H1 (cell line): ENCODE data around the gene SCO1. TPM values are rescaled to one million over a fixed set of nuclear protein-coding genes. Genes with fewer than 3 reads are reported as not detected.

Source experiments
- CTCF ChIA-PET: fragments of 300-600 bp; sonication (Branson Sonifier 250); formaldehyde crosslinking; loops from one replicate; lab custom pipeline; 2021; ENCODE audit not compliant: partially characterized antibody; lab: Charles Lee
- POLR2A ChIA-PET: fragments of 300-600 bp; sonication (Branson Sonifier 250); formaldehyde crosslinking; loops from one replicate; lab custom pipeline; 2021; ENCODE audit warnings: inconsistent platforms; ENCODE audit not compliant: partially characterized antibody; lab: Charles Lee
- DNase-seq, 2 experiments: peaks; one replicate each; pipeline versions ENCODE4 v3.0.0 to v3.0.0-alpha.2; 2010 to 2022; ENCODE audit warnings: low spot score in 2 of 2, low read depth in 1 of 2, mixed read lengths in 1 of 2
- FAIRE-seq: peaks from 2 replicates; lab custom pipeline; 2011; peaks lifted over from hg19 to GRCh38; lab: Jason Lieb, UNC
- H2AFZ ChIP-seq: 2 replicates; pipeline ENCODE4 v1.8.1; 2012; ENCODE audit warnings: low read length, inconsistent platforms
- H2AK5ac ChIP-seq: 2 replicates; pipeline ENCODE4 v1.6.1; 2013; ENCODE audit warnings: low read depth, low read length
- H2BK120ac ChIP-seq: replicated peaks from 2 replicates; pipeline ENCODE3; 2013; ENCODE audit warnings: low read depth, low read length, inconsistent platforms
- H2BK12ac ChIP-seq: 2 replicates; pipeline ENCODE4 v1.6.1; 2013; ENCODE audit warnings: low read depth, low read length
- H2BK15ac ChIP-seq: 2 replicates; pipeline ENCODE4 v1.6.1; 2013; ENCODE audit warnings: low read length
- H2BK20ac ChIP-seq: 2 replicates; pipeline ENCODE4 v1.6.1; 2013; ENCODE audit warnings: low read length
- H2BK5ac ChIP-seq: 2 replicates; pipeline ENCODE4 v1.6.1; 2013; ENCODE audit warnings: low read depth, low read length
- H3K14ac ChIP-seq: 2 replicates; pipeline ENCODE4 v1.6.1; 2013; ENCODE audit warnings: inconsistent platforms; ENCODE audit not compliant: insufficient read length
- H3K18ac ChIP-seq: 2 replicates; pipeline ENCODE4 v1.6.1; 2013; ENCODE audit warnings: low read length; ENCODE audit errors: extremely low read depth
- H3K23ac ChIP-seq: 2 replicates; pipeline ENCODE4 v1.6.1; 2013; ENCODE audit warnings: inconsistent platforms; ENCODE audit not compliant: insufficient read length
- H3K23me2 ChIP-seq: 2 replicates; pipeline ENCODE4 v1.6.1; 2013; ENCODE audit warnings: low read depth, low read length
- H3K27ac ChIP-seq: 2 replicates; pipeline ENCODE4 v1.6.1; 2011; ENCODE audit warnings: low read depth, low read length, inconsistent platforms
- H3K27me3 ChIP-seq, 4 experiments: replicated peaks in 1 of 4; 1 replicate in 1 of 4; 2 replicates in 3 of 4; pipeline versions ENCODE4 v1.6.1 to v1.8.1; 2011 to 2013; ENCODE audit warnings: low read length in 3 of 4, mild to moderate bottlenecking in 3 of 4, inconsistent platforms in 2 of 4, mixed read lengths in 2 of 4, moderate library complexity in 1 of 4; ENCODE audit not compliant: control insufficient read depth in 3 of 4, insufficient read depth in 3 of 4; ENCODE audit errors: extremely low read depth in 1 of 4
- H3K36me3 ChIP-seq, 4 experiments: 2 replicates each; pipeline versions ENCODE4 v1.6.1 to v1.8.1; 2011 to 2013; ENCODE audit warnings: mild to moderate bottlenecking in 4 of 4, low read length in 3 of 4, moderate library complexity in 2 of 4, control low read depth in 1 of 4, inconsistent platforms in 1 of 4; ENCODE audit not compliant: insufficient read depth in 4 of 4, control insufficient read depth in 2 of 4
- H3K4ac ChIP-seq: replicated peaks from 2 replicates; pipeline ENCODE3; 2013; ENCODE audit warnings: low read length, low read depth, mixed read lengths, inconsistent platforms; ENCODE audit not compliant: insufficient read length
- H3K4me1 ChIP-seq, 4 experiments: replicated peaks in 1 of 4; 1 replicate in 1 of 4; 2 replicates in 3 of 4; pipeline versions ENCODE4 v1.6.1 to v1.8.1; 2011 to 2013; ENCODE audit warnings: low read length in 3 of 4, inconsistent platforms in 2 of 4, mixed read lengths in 1 of 4; ENCODE audit not compliant: insufficient read depth in 4 of 4, control insufficient read depth in 3 of 4
- H3K4me2 ChIP-seq, 2 experiments: 2 replicates each; pipeline versions ENCODE4 v1.6.1 to v1.8.1; 2011 to 2013; ENCODE audit warnings: low read depth in 2 of 2, low read length in 2 of 2, control low read depth in 1 of 2, inconsistent platforms in 1 of 2, mild to moderate bottlenecking in 1 of 2; ENCODE audit not compliant: insufficient read depth in 1 of 2
- H3K4me3 ChIP-seq, 4 experiments: fragments of 200-600, 300-600 bp in 1 of 4; sonication (generic), shearing (Covaris generic), sonication (Bioruptor Twin) in 1 of 4; 2 replicates each; pipeline versions ENCODE4 v1.5.1 to v1.8.1; 2011 to 2016; ENCODE audit warnings: low read length in 4 of 4, low read depth in 3 of 4, control low read depth in 2 of 4, inconsistent platforms in 2 of 4, mild to moderate bottlenecking in 2 of 4, mixed read lengths in 1 of 4, moderate library complexity in 1 of 4; ENCODE audit not compliant: insufficient read depth in 2 of 4; ENCODE audit errors: extremely low read depth in 1 of 4
- H3K56ac ChIP-seq: replicated peaks from 2 replicates; pipeline ENCODE3; 2013; ENCODE audit warnings: low read depth, mild to moderate bottlenecking, mixed read lengths, low read length, inconsistent platforms; ENCODE audit not compliant: insufficient read length
- H3K79me1 ChIP-seq: 2 replicates; pipeline ENCODE4 v1.6.1; 2013; ENCODE audit warnings: low read depth, low read length, control low read depth
- H3K79me2 ChIP-seq, 2 experiments: 2 replicates each; pipeline versions ENCODE4 v1.6.1 to v1.8.1; 2012 to 2013; ENCODE audit warnings: low read length in 2 of 2, mild to moderate bottlenecking in 2 of 2, inconsistent platforms in 1 of 2; ENCODE audit not compliant: insufficient read depth in 2 of 2, control insufficient read depth in 1 of 2
- H3K9ac ChIP-seq, 4 experiments: replicated peaks in 1 of 4; 1 replicate in 1 of 4; 2 replicates in 3 of 4; pipeline versions ENCODE4 v1.6.1 to v1.8.1; 2011 to 2013; ENCODE audit warnings: low read depth in 3 of 4, low read length in 3 of 4, control low read depth in 2 of 4, mild to moderate bottlenecking in 2 of 4, moderate library complexity in 2 of 4, inconsistent platforms in 1 of 4; ENCODE audit errors: extremely low read depth in 1 of 4
- H3K9me3 ChIP-seq, 2 experiments: 2 replicates each; pipeline versions ENCODE4 v1.6.1 to v1.8.1; 2012 to 2013; ENCODE audit warnings: mild to moderate bottlenecking in 2 of 2, moderate library complexity in 2 of 2, control low read depth in 1 of 2, inconsistent platforms in 1 of 2, low read depth in 1 of 2, low read length in 1 of 2, mixed read lengths in 1 of 2; ENCODE audit not compliant: insufficient read depth in 2 of 2
- H4K20me1 ChIP-seq, 2 experiments: replicated peaks in 1 of 2; 2 replicates each; pipeline versions ENCODE3 to v1.8.1; 2011 to 2013; ENCODE audit warnings: inconsistent platforms in 2 of 2, low read length in 2 of 2, mild to moderate bottlenecking in 1 of 2; ENCODE audit not compliant: insufficient read depth in 2 of 2, control insufficient read depth in 1 of 2
- H4K5ac ChIP-seq: 2 replicates; pipeline ENCODE4 v1.6.1; 2013; ENCODE audit warnings: low read length, low read depth, mixed read lengths, inconsistent platforms; ENCODE audit not compliant: insufficient read length
- H4K8ac ChIP-seq: 2 replicates; pipeline ENCODE4 v1.8.0; 2013; ENCODE audit warnings: mild to moderate bottlenecking, moderate library complexity, low read length, inconsistent platforms; ENCODE audit not compliant: insufficient read depth; ENCODE audit errors: extremely low read depth
- H4K91ac ChIP-seq: replicated peaks from 2 replicates; pipeline ENCODE3; 2013; ENCODE audit warnings: low read length, mixed read lengths, inconsistent platforms; ENCODE audit not compliant: insufficient read length
- BACH1 ChIP-seq: IDR thresholded peaks from 2 replicates; pipeline ENCODE4 v1.6.1; 2012; ENCODE audit warnings: low read length, improper control_type of control experiment
- CBX8 ChIP-seq: fragments of 300-800, 300-1000 bp; sonication (generic); IDR thresholded peaks from 2 replicates; pipeline ENCODE4 v1.7.1; 2016; ENCODE audit warnings: low read depth, low read length, borderline replicate concordance
- JUND ChIP-seq: IDR thresholded peaks from 2 replicates; pipeline ENCODE4 v1.6.1; 2011; ENCODE audit warnings: mild to moderate bottlenecking, improper control_type of control experiment, low read length
- SUZ12 ChIP-seq: fragments of 200-600 bp; sonication (generic); IDR thresholded peaks from 2 replicates; pipeline ENCODE4 v1.6.1; 2012; ENCODE audit warnings: mild to moderate bottlenecking, inconsistent platforms, low read length, moderate library complexity, mixed read lengths
- TAF1 ChIP-seq: IDR thresholded peaks from 2 replicates; pipeline ENCODE4 v1.6.1; 2011; ENCODE audit warnings: mild to moderate bottlenecking, low read depth, low read length
- WGBS, 2 experiments: shearing (Covaris generic) in 1 of 2; methylation state at CpG; one replicate each; pipeline versions ENCODE4 v1.1.6 to v1.1.7; 2013 to 2015; ENCODE audit warnings: low lambda C conversion rate in 2 of 2, mixed read lengths in 2 of 2, inconsistent platforms in 1 of 2, low coverage in 1 of 2, missing lambda C conversion rate in 1 of 2; ENCODE audit not compliant: insufficient replicate concordance in 2 of 2, insufficient coverage in 1 of 2, insufficient read length in 1 of 2; ENCODE audit errors: extremely low coverage in 1 of 2, missing lambda C conversion rate in 1 of 2; 5-methylcytosine and 5-hydroxymethylcytosine counted together
- polyA plus RNA-seq, 7 experiments: library from polyadenylated mRNA; depleted of rRNA in 3 of 7; stranded (reverse) in 5 of 7; unstranded in 2 of 7; fragments of >200 nt in 5 of 7; fragments of 200-250 nt in 2 of 7; gene quantifications; 1 replicate in 5 of 7; 2 replicates in 1 of 7; 4 replicates in 1 of 7; pipeline versions ENCODE4 v1.2.1 to v1.2.3, GENCODE V29; 2011 to 2013; ENCODE audit warnings: missing spikeins in 2 of 7, mixed read lengths in 2 of 7
- total RNA-seq: library from RNA; stranded (reverse); fragmentation: NEBNext Ultra II Directional; extraction: Animal tissue kit (Norgen Biotek cat#: 25700); gene quantifications from 2 replicates; pipeline ENCODE4 v1.2.1, GENCODE V29; 2021
- TF ChIP-seq, protein P1 (sequence below): IDR thresholded peaks from 2 replicates; pipeline ENCODE4 v1.6.1; 2012; ENCODE audit warnings: inconsistent platforms
- TF ChIP-seq, protein P2 (sequence below), 3 experiments: IDR thresholded peaks; 1 replicate in 2 of 3; 2 replicates in 1 of 3; pipeline versions ENCODE4 v1.5.1 to v1.6.1; 2011; ENCODE audit warnings: low read length in 3 of 3, mild to moderate bottlenecking in 3 of 3, inconsistent platforms in 2 of 3, low read depth in 1 of 3, moderate library complexity in 1 of 3; ENCODE audit not compliant: insufficient read depth in 1 of 3; ENCODE audit errors: control extremely low read depth in 1 of 3

The SCO1 gene
- total and polyA plus RNA-seq, 2 of the 8 experiments (the other 6 are each of a cell fraction or from before 2014, with no cell fraction given) = 18.7 to 61.8 TPM

DNA sequence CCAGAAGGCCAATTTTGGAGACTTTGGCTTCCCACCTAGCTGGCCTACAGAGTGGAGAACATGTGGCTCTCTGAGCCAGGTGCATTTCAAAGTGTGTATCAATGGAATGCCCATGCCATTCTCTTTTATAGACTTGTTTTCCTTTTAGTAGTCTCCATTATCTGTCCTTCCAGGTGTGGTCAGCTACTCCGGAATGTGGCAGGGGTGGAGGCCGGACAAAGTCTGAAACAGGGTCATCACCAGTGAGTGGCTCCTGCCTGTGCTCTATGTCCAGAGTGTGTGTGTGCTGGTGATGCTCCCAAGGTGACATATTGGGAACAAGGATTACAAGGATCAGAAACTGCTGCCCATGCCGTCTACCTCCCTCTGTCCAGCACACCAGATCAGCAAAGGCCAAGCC, 36.3 kb upstream of the SCO1 start:
- no peak overlapping the region for H2BK12ac ChIP-seq
- no peak overlapping the region for H3K27ac ChIP-seq
- no peak for TF ChIP-seq BACH1
- TF ChIP-seq CBX8 = no peak
- TF ChIP-seq, protein P1, sequence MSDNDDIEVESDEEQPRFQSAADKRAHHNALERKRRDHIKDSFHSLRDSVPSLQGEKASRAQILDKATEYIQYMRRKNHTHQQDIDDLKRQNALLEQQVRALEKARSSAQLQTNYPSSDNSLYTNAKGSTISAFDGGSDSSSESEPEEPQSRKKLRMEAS = no peak
- TF ChIP-seq TAF1 = no peak
- TF ChIP-seq JUND = no peak
- TF ChIP-seq SUZ12 = no peak
- TF ChIP-seq, protein P2, sequence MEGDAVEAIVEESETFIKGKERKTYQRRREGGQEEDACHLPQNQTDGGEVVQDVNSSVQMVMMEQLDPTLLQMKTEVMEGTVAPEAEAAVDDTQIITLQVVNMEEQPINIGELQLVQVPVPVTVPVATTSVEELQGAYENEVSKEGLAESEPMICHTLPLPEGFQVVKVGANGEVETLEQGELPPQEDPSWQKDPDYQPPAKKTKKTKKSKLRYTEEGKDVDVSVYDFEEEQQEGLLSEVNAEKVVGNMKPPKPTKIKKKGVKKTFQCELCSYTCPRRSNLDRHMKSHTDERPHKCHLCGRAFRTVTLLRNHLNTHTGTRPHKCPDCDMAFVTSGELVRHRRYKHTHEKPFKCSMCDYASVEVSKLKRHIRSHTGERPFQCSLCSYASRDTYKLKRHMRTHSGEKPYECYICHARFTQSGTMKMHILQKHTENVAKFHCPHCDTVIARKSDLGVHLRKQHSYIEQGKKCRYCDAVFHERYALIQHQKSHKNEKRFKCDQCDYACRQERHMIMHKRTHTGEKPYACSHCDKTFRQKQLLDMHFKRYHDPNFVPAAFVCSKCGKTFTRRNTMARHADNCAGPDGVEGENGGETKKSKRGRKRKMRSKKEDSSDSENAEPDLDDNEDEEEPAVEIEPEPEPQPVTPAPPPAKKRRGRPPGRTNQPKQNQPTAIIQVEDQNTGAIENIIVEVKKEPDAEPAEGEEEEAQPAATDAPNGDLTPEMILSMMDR (IDR thresholded peaks at IDR 0.05; ENCODE audit: control extremely low read depth in 1 of 3, insufficient read depth in 1 of 3, low read depth in 1 of 3, low read length in 3 of 3) = no peak
- H3K18ac ChIP-seq = no peak overlapping the region
- H3K4me2 ChIP-seq = no peak overlapping the region
- 94% methylated on average over 3 of the region's 3 CpGs; no CpG with 5 or more reads in 1 of the 2 experiments for WGBS, 2 experiments
- ChIA-PET CTCF (interaction anchor here (1.2 to 8.1 kb wide), 7 partner anchors 9 to 776 kb away, joined by 3 to 88 read pairs (median 5); no protein-coding TSS in a partner anchor), POLR2A (no interaction called here)
- peaks cover 2% of the 10 kb centered on the region; the same call in 1 of the 2 replicates for H3K23me2 ChIP-seq
- no peaks in the 10 kb centered on the region for H3K27me3 ChIP-seq
- H4K20me1 ChIP-seq = no peaks in the 10 kb centered on the region
- no peak overlapping the region for H3K4me3 ChIP-seq
- peaks cover 0 to 10% (median 3%) of the 10 kb centered on the region in 4 experiments; a peak in 6 of 7 replicates for H3K4me1 ChIP-seq
- H3K4ac ChIP-seq = no peak overlapping the region
- no peak overlapping the region for H3K14ac ChIP-seq
- no peaks in the 10 kb centered on the region for H3K79me1 ChIP-seq
- no peak overlapping the region for H2BK120ac ChIP-seq
- no peak overlapping the region for H2AFZ ChIP-seq
- H2BK15ac ChIP-seq = no peak overlapping the region
- H3K56ac ChIP-seq = no peak overlapping the region
- no peak overlapping the region for H4K91ac ChIP-seq
- no peaks in the 10 kb centered on the region for H3K79me2 ChIP-seq
- no peak overlapping the region for H2BK20ac ChIP-seq
- no peaks in the 10 kb centered on the region for H3K36me3 ChIP-seq
- peak in 1 of 2 experiments; percentile 16 for DNase-seq
- H4K5ac ChIP-seq = no peak overlapping the region
- H2AK5ac ChIP-seq = no peak overlapping the region
- H3K23ac ChIP-seq = no peak overlapping the region
- peaks cover 0 to 2% of the 10 kb centered on the region in 2 experiments; a peak in 1 of 4 replicates for H3K9me3 ChIP-seq
- H4K8ac ChIP-seq = no peak overlapping the region
- FAIRE-seq = no peak
- no peak overlapping the region for H3K9ac ChIP-seq
- no peak overlapping the region for H2BK5ac ChIP-seq
